ENCODE results near the gene EPC1. TPM values are rescaled to one million over a fixed set of nuclear protein-coding genes. Genes with fewer than 3 reads are reported as not detected.
"Not testable (repeated sequence)": the region's sequence is repeated elsewhere in the genome, so short reads cannot be mapped to it uniquely, and the experiment has no call there.

EPC1 gene, protein sequence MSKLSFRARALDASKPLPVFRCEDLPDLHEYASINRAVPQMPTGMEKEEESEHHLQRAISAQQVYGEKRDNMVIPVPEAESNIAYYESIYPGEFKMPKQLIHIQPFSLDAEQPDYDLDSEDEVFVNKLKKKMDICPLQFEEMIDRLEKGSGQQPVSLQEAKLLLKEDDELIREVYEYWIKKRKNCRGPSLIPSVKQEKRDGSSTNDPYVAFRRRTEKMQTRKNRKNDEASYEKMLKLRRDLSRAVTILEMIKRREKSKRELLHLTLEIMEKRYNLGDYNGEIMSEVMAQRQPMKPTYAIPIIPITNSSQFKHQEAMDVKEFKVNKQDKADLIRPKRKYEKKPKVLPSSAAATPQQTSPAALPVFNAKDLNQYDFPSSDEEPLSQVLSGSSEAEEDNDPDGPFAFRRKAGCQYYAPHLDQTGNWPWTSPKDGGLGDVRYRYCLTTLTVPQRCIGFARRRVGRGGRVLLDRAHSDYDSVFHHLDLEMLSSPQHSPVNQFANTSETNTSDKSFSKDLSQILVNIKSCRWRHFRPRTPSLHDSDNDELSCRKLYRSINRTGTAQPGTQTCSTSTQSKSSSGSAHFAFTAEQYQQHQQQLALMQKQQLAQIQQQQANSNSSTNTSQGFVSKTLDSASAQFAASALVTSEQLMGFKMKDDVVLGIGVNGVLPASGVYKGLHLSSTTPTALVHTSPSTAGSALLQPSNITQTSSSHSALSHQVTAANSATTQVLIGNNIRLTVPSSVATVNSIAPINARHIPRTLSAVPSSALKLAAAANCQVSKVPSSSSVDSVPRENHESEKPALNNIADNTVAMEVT
- total RNA-seq (42.6 TPM), polyA plus RNA-seq (ENCODE audit: insufficient read depth, low read depth, low replicate concordance) (12.3 TPM)
- long read RNA-seq, donor 1, partial matches to known transcripts = 0 of 3 reads
- long read RNA-seq, donor 1, other reads (novel, unspliced or antisense) = 0 of 3 reads
- long read RNA-seq, donor 2, partial matches to known transcripts = 0 of 2 reads
- long read RNA-seq, donor 2, other reads (novel, unspliced or antisense) = 0 of 2 reads
- long read RNA-seq, donor 3, full-length matches to known transcripts = 6 of 6 reads
- long read RNA-seq, donor 3, partial matches to known transcripts = 0 of 6 reads
- long read RNA-seq, donor 3, other reads (novel, unspliced or antisense) = 0 of 6 reads
- long read RNA-seq, donor 4, partial matches to known transcripts = 0 of 1 reads
- long read RNA-seq, donor 4, other reads (novel, unspliced or antisense) = 0 of 1 reads
- long read RNA-seq, donor 5 = 0 reads
- long read RNA-seq, donor 6, partial matches to known transcripts = 0 of 6 reads
- long read RNA-seq, donor 6, other reads (novel, unspliced or antisense) = 0 of 6 reads
- long read RNA-seq, donor 7, full-length matches to known transcripts = 2 of 8 reads
- long read RNA-seq, donor 7, partial matches to known transcripts = 4 of 8 reads
- long read RNA-seq, donor 7, other reads (novel, unspliced or antisense) = 2 of 8 reads
- long read RNA-seq, donor 8, partial matches to known transcripts = 7 of 11 reads
- long read RNA-seq, donor 8, other reads (novel, unspliced or antisense) = 0 of 11 reads
- long read RNA-seq, donor 9, full-length matches to known transcripts = 6 of 6 reads
- long read RNA-seq, donor 9, partial matches to known transcripts = 0 of 6 reads
- long read RNA-seq, donor 9, other reads (novel, unspliced or antisense) = 0 of 6 reads
- long read RNA-seq, donor 10, partial matches to known transcripts = 0 of 4 reads
- long read RNA-seq, donor 10, other reads (novel, unspliced or antisense) = 0 of 4 reads

DNA sequence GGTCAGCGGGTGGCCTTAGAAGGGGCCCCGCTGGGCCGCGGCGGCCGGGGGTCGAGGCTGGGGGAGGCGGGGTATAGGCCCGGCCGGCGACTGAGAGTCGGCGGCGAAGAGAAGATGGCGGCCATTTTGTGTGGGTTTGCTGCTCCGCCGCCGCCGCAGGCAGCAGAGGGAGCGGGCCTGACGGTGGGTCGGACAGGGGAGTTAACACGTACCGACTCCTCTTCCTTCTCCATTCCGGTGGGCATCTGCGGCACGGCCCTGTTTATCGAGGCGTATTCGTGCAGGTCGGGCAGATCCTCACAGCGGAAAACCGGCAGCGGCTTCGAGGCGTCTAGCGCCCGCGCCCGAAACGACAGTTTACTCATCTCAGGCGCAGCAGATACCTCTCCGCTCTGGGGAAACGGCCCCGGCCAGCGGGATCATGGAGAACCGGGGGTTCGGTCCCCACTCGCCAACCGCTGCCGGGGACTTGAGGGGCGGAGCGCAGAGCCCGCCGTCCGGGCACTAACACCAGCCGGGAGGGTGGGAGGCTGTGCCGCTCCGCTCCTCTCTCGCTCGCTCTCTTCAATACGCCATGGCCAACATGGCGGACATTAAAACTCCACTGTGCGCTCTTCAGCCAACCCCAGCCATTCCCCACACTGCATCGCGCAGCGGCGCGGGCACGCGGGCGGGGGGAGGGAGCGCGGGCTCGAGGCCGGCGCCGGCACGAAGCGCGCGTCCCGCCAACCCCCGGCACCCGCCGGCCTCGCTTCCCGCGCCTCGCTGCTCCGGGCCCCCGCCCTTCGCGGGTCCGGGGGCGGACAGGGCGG is at the start of gene EPC1:
Gene EPC1 (minus strand): TSS at position 608 of the 812 bp plus-strand sequence. CDS start 243 bp downstream, at position 365.
- Histone ChIP-seq H3K9me3 (ENCODE audit: control insufficient read depth in 2 of 3, insufficient read depth in 1 of 3, low read length in 3 of 3) (no peaks in the 10 kb centered on the region), H3K36me3 (ENCODE audit: control insufficient read depth in 2 of 3, insufficient read depth in 3 of 3, low read length in 3 of 3) (no peaks in the 10 kb centered on the region), H3K27me3 (ENCODE audit: control insufficient read depth, insufficient read depth, low read length) (no peaks in the 10 kb centered on the region), H3K4me3 (ENCODE audit: low read length in 3 of 3) (peak within 1 kb of the TSS; percentile 91 to 96 (median 92)), H3K27ac (ENCODE audit: low read depth in 2 of 2, low read length in 2 of 2) (peak within 1 kb of the TSS; percentile 100), H3K9ac (ENCODE audit: low read length in 3 of 3) (peak within 1 kb of the TSS; percentile 93 to 100 (median 98)), H3K4me1 (ENCODE audit: control insufficient read depth in 2 of 3, insufficient read depth in 2 of 3, low read depth in 1 of 3, low read length in 3 of 3) (peaks cover 0 to 16% (median 15%) of the 10 kb centered on the region in 3 donors)
- TF ChIP-seq, protein P1, sequence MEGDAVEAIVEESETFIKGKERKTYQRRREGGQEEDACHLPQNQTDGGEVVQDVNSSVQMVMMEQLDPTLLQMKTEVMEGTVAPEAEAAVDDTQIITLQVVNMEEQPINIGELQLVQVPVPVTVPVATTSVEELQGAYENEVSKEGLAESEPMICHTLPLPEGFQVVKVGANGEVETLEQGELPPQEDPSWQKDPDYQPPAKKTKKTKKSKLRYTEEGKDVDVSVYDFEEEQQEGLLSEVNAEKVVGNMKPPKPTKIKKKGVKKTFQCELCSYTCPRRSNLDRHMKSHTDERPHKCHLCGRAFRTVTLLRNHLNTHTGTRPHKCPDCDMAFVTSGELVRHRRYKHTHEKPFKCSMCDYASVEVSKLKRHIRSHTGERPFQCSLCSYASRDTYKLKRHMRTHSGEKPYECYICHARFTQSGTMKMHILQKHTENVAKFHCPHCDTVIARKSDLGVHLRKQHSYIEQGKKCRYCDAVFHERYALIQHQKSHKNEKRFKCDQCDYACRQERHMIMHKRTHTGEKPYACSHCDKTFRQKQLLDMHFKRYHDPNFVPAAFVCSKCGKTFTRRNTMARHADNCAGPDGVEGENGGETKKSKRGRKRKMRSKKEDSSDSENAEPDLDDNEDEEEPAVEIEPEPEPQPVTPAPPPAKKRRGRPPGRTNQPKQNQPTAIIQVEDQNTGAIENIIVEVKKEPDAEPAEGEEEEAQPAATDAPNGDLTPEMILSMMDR (IDR thresholded peaks at IDR 0.05; ENCODE audit: borderline replicate concordance, extremely low read depth, insufficient read depth) = no peak
- no peak for FAIRE-seq
- intact Hi-C loops (cut with DNase I) = no loop called here
- peak; percentile 91 to 96 (median 95) for DNase-seq

DNA sequence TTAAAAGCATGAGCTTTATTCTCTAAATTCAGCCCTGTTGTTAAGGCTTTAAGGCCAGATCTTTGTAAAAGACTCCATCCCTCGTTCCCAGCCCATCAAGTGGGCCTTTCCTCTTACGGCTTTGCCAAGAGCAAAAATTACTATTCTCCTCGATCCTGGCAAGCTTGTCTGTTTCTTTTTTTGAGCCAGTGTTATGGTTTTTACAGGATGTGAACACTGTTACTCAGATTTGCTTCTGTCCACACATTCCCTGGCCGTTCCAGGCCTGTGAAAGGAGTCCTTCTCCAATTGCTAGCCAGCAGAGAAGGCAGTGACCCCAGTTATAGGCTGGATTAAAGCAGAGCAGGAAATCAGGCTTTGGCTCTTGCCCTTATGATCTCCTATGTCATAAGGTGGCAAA is 47.0 kb upstream of the EPC1 start:
- H3K4me1 ChIP-seq (ENCODE audit: control insufficient read depth in 2 of 3, insufficient read depth in 2 of 3, low read depth in 1 of 3, low read length in 3 of 3) = no peaks in the 10 kb centered on the region
- no peaks in the 10 kb centered on the region for H3K27me3 ChIP-seq (ENCODE audit: control insufficient read depth, insufficient read depth, low read length)
- no peak for FAIRE-seq
- DNase-seq = no peak
- H3K4me3 ChIP-seq (ENCODE audit: low read length in 3 of 3) = no peak overlapping the region
- H3K9ac ChIP-seq (ENCODE audit: low read length in 3 of 3) = no peak overlapping the region
- intact Hi-C loops (cut with DNase I) = no loop called here
- no peaks in the 10 kb centered on the region for H3K36me3 ChIP-seq (ENCODE audit: control insufficient read depth in 2 of 3, insufficient read depth in 3 of 3, low read length in 3 of 3)
- H3K27ac ChIP-seq (ENCODE audit: low read depth in 2 of 2, low read length in 2 of 2) = no peak overlapping the region
- no peaks in the 10 kb centered on the region for H3K9me3 ChIP-seq (ENCODE audit: control insufficient read depth in 2 of 3, insufficient read depth in 1 of 3, low read length in 3 of 3)
- TF ChIP-seq, protein P1 (IDR thresholded peaks at IDR 0.05; ENCODE audit: borderline replicate concordance, extremely low read depth, insufficient read depth) = no peak

DNA sequence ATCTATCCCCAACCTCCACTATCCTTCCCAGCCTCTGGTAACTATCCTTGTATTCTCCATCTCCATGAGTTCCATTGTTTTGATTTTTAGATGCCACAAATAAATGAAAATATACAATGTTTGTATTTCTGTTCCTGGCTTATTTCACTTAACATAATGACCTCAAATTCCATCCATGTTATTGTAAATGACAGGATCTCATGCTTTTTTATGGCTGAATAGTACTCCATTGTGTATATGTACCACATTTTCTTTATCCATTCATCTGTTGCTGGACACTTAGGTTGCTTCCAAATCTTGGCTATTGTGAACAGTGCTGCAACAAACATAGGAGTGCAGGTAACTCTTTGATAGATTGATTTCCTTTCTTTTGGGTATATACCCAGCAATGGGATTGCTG is 45.3 kb upstream of the EPC1 start:
- H3K27ac ChIP-seq (ENCODE audit: low read depth in 2 of 2, low read length in 2 of 2); H3K9me3 ChIP-seq (ENCODE audit: control insufficient read depth in 2 of 3, insufficient read depth in 1 of 3, low read length in 3 of 3); intact Hi-C loops (cut with DNase I); H3K36me3 ChIP-seq (ENCODE audit: control insufficient read depth in 2 of 3, insufficient read depth in 3 of 3, low read length in 3 of 3); H3K4me3 ChIP-seq (ENCODE audit: low read length in 3 of 3); FAIRE-seq; H3K4me1 ChIP-seq (ENCODE audit: control insufficient read depth in 2 of 3, insufficient read depth in 2 of 3, low read depth in 1 of 3, low read length in 3 of 3); H3K9ac ChIP-seq (ENCODE audit: low read length in 3 of 3); H3K27me3 ChIP-seq (ENCODE audit: control insufficient read depth, insufficient read depth, low read length); DNase-seq: not testable (repeated sequence)

All from kidney (tissue), 22 donors.